ENCODE results near the gene SLC17A7. TPM values are rescaled to one million over a fixed set of nuclear protein-coding genes. Genes with fewer than 3 reads are reported as not detected.

Gene SLC17A7
- total and polyA plus RNA-seq, 9 of the 15 experiments (the other 6 are each of a cell fraction or from before 2014, with no cell fraction given): 1.1 to 15.7 (median 2.4) TPM

- Histone ChIP-seq H3K4me1 (replicated peaks in 1 of 2; ENCODE audit: control insufficient read depth in 2 of 2, insufficient read depth in 2 of 2, low read length in 2 of 2) (peaks cover 0 to 21% of the 10 kb centered on the region in 2 experiments; a peak in 3 of 5 replicates), H3K36me3 (ENCODE audit: control insufficient read depth, insufficient read depth, low read length) (no peaks in the 10 kb centered on the region), H3K4me3 (no peak overlapping the region), H3K9ac (ENCODE audit: insufficient read depth in 1 of 2, low read depth in 2 of 2, low read length in 2 of 2) (peak overlapping the region in 1 of 2 experiments; percentile 76; a peak in 1 of 4 replicates), H2AFZ (ENCODE audit: low read depth, low read length) (no peak overlapping the region), H3K27me3 (ENCODE audit: control insufficient read depth in 2 of 2, insufficient read depth in 2 of 2, low read length in 2 of 2) (no peaks in the 10 kb centered on the region), H3K27ac (ENCODE audit: extremely low read depth, low read depth, low read length) (no peak overlapping the region), H4K20me1 (replicated peaks; ENCODE audit: control insufficient read depth, insufficient read depth, low read length) (no peaks in the 10 kb centered on the region), H3K4me2 (ENCODE audit: insufficient read depth, low read length) (no peak overlapping the region), H3K9me3 (replicated peaks; ENCODE audit: control insufficient read depth, insufficient read depth, low read depth, low read length) (no peaks in the 10 kb centered on the region), H3K9me1 (ENCODE audit: control insufficient read depth, insufficient read depth, low read length) (no peaks in the 10 kb centered on the region), H3K79me2 (ENCODE audit: control insufficient read depth, insufficient read depth, low read length) (no peaks in the 10 kb centered on the region)
- ChIA-PET CTCF (ENCODE audit: low intra/inter-chr PET ratio) (interaction anchor here (0.6 kb wide), 2 partner anchors 11 to 74 kb away, joined by 3 to 4 read pairs; no protein-coding TSS in a partner anchor), POLR2A (interaction anchor here (1.0 to 1.9 kb wide), 2 partner anchors 10 to 14 kb away, joined by 4 to 8 read pairs; no protein-coding TSS in a partner anchor)
- DNase-seq (ENCODE audit: extremely low read depth in 1 of 4, low spot score in 3 of 4) (no peak), FAIRE-seq (no peak), ATAC-seq (no peak)
- WGBS (ENCODE audit: insufficient coverage, low coverage, missing lambda C conversion rate): 23% methylated on average over 8 of the region's 8 CpGs
- no TSS peak for BruUV-seq (replicated peaks)
- in situ Hi-C loops (cut with MboI): no loop called here
- TF ChIP-seq KDM1A (IDR thresholded peaks at IDR 0.05): no peak
- no peak for TF ChIP-seq GABPB1 (CRISPR knock-in tag; IDR thresholded peaks at IDR 0.05)
- TF ChIP-seq ZNF121 (CRISPR knock-in tag; conservative IDR thresholded peaks at IDR 0.05): peak; percentile 22
- TF ChIP-seq ATF1 (CRISPR knock-in tag; IDR thresholded peaks at IDR 0.05): no peak
- no peak for TF ChIP-seq ATF1 (tag; IDR thresholded peaks at IDR 0.05)
- TF ChIP-seq SMARCE1 (IDR thresholded peaks at IDR 0.05): no peak
- no peak for TF ChIP-seq SMARCA5 (IDR thresholded peaks at IDR 0.05)
- intact Hi-C loops (cut with micrococcal nuclease): no loop called here
Observed at GRCh38 chr19:49396738-49397505, 44.4 kb downstream of the SLC17A7 start.
